Thyroid gland (tissue), 4 donors: ENCODE data around the gene TREX2. TPM values are rescaled to one million over a fixed set of nuclear protein-coding genes. Genes with fewer than 3 reads are reported as not detected.

ENCODE experiments used
- DNase-seq, 2 donors: peaks; one replicate each; pipeline ENCODE4 v3.0.0-alpha.2; 2019
- H3K27ac ChIP-seq, 3 donors: fragments of 200-600 bp; sonication (generic); 1 replicate in 2 of 3; 2 replicates in 1 of 3; pipeline ENCODE4 v1.5.1; 2016 to 2019; ENCODE audit warnings: mild to moderate bottlenecking in 1 of 3, moderate library complexity in 1 of 3
- H3K27me3 ChIP-seq: fragments of 200-600 bp; sonication (generic); one replicate; pipeline ENCODE4 v1.5.1; 2019
- H3K36me3 ChIP-seq, 2 donors: fragments of 200-600 bp; sonication (generic); one replicate each; pipeline ENCODE4 v1.5.1; 2016 to 2019
- H3K4me1 ChIP-seq, 2 donors: fragments of 200-600 bp; sonication (generic); one replicate each; pipeline ENCODE4 v1.5.1; 2017 to 2019
- H3K4me3 ChIP-seq, 3 donors: fragments of 200-600 bp; sonication (generic); replicated peaks in 1 of 3; 1 replicate in 2 of 3; 2 replicates in 1 of 3; pipeline ENCODE4 v1.5.1; 2016; ENCODE audit warnings: mild to moderate bottlenecking in 1 of 3
- H3K9me3 ChIP-seq: fragments of 200-600 bp; sonication (generic); one replicate; pipeline ENCODE4 v1.5.1; 2017
- POLR2A ChIP-seq, 2 donors: fragments of 450-650 bp; IDR thresholded peaks; one replicate each; pipeline ENCODE4 v1.6.1; 2017; ENCODE audit warnings: antibody characterized with exemption in 2 of 2, mild to moderate bottlenecking in 2 of 2, moderate library complexity in 1 of 2
- WGBS, 2 donors: methylation state at CpG; one replicate each; pipeline ENCODE4 v1.1.5; 2017; 5-methylcytosine and 5-hydroxymethylcytosine counted together
- intact Hi-C: fragments of 100-400 bp; cut with DNase I; formaldehyde crosslinking; loops from one replicate; pipeline ENCODE4 v1.15.1; 2023
- total RNA-seq, 4 donors: library from RNA; depleted of rRNA; stranded (reverse); fragments of >200 nt; gene quantifications; one replicate each; pipeline ENCODE4 v1.2.3, GENCODE V29; 2016
- TF ChIP-seq, protein P1 (sequence below), 6 experiments: fragments of 200-600 bp in 3 of 6; fragments of 450-650 bp in 3 of 6; sonication (generic) in 3 of 6; IDR thresholded peaks; one replicate each; pipeline ENCODE4 v1.5.1; 2016 to 2019; ENCODE audit warnings: antibody characterized with exemption in 6 of 6, mild to moderate bottlenecking in 2 of 6, inconsistent platforms in 1 of 6, moderate library complexity in 1 of 6

TREX2 gene
- total RNA-seq, 4 donors from 2014 or later, result 0.40 to 8.9 (median 3.2) TPM; not detected in 1

DNA sequence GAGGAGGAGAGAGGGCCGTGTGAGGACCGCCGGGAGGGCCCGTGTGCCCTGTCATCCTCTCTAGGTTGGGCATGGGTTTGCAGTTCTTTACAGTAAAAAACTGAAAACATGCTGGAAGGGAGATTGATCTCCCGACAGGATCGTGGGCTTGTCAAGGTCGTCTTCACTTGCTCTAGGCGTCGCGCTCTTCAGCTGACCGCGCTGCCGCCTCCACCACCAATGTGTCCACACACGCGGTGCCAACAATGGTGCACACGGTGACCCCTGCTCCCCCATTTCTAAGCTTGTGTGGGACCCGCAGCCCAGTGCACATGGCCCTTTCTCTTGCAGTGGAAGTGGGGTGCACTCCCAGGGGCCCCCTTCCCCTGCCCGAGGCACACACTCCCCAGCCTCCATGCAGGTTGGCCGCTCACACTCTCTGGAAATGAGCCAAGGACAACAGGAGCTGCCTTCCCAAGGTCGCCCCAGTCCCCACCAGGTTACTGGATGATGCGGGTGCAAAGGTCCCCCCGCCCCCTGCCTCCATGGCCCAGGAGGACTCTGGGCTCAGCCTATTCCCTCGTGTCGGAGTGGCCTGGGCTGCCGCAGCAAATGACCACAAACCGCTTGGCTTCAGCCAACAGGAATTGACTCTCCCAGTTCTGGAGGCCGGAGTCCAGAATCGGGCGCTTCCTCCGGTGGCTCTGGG is 36.3 kb downstream of the TREX2 start:
- no peak overlapping the region for H3K27ac ChIP-seq
- no peak overlapping the region for H3K4me3 ChIP-seq
- TF ChIP-seq POLR2A (IDR thresholded peaks at IDR 0.05), result no peak
- TF ChIP-seq, protein P1, sequence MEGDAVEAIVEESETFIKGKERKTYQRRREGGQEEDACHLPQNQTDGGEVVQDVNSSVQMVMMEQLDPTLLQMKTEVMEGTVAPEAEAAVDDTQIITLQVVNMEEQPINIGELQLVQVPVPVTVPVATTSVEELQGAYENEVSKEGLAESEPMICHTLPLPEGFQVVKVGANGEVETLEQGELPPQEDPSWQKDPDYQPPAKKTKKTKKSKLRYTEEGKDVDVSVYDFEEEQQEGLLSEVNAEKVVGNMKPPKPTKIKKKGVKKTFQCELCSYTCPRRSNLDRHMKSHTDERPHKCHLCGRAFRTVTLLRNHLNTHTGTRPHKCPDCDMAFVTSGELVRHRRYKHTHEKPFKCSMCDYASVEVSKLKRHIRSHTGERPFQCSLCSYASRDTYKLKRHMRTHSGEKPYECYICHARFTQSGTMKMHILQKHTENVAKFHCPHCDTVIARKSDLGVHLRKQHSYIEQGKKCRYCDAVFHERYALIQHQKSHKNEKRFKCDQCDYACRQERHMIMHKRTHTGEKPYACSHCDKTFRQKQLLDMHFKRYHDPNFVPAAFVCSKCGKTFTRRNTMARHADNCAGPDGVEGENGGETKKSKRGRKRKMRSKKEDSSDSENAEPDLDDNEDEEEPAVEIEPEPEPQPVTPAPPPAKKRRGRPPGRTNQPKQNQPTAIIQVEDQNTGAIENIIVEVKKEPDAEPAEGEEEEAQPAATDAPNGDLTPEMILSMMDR (IDR thresholded peaks at IDR 0.05), result no peak
- peaks cover 0 to 10% of the 10 kb centered on the region in 2 donors for H3K4me1 ChIP-seq
- DNase-seq, result no peak
- intact Hi-C loops, result no loop called here
- no peaks in the 10 kb centered on the region for H3K9me3 ChIP-seq
- no peaks in the 10 kb centered on the region for H3K27me3 ChIP-seq
- no peaks in the 10 kb centered on the region for H3K36me3 ChIP-seq
- 86 to 94% methylated on average over 15 to 17 of the region's 30 CpGs for WGBS, 2 donors

GRCh38 chrX:153408871-153409351 is 36.9 kb downstream of the TREX2 start:
- Histone ChIP-seq H3K36me3 (no peaks in the 10 kb centered on the region), H3K9me3 (no peaks in the 10 kb centered on the region), H3K27ac (no peak overlapping the region), H3K4me1 (peaks cover 0 to 10% of the 10 kb centered on the region in 2 donors), H3K4me3 (no peak overlapping the region), H3K27me3 (no peaks in the 10 kb centered on the region)
- no peak for DNase-seq
- no peak for TF ChIP-seq POLR2A (IDR thresholded peaks at IDR 0.05)
- TF ChIP-seq, protein P1 (IDR thresholded peaks at IDR 0.05), result no peak
- intact Hi-C loops, result no loop called here
- no CpG with 5 or more reads among the region's 12 CpGs for whole genome bisulfite sequencing, 2 donors

DNA sequence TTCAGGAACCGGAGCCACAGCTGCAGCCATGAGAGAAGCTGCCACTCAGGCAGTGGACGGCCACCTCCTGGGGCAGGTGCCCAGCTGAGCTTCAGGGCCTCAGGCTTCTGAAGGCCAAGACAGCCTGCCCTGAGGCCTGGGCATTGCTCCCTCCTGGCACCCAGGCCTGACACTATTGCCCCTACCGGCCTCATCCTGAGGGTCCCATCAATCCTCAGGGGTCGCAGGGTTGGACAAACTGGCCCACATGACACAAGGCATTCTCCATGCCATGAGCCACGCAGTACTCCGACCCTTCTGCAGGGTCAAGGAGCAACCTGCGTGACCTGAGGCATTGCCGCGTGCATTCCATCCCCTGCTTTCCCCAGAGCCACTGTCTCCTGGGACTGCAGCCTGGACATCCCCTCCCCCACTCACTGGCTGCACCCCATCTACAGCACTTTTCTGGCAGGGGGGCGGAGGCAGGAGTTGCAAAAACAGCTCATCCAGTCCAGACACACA is 37.6 kb downstream of the TREX2 start:
- no peak for DNase-seq
- H3K4me1 ChIP-seq, result peaks cover 0 to 10% of the 10 kb centered on the region in 2 donors
- TF ChIP-seq, protein P1 (IDR thresholded peaks at IDR 0.05), result no peak
- TF ChIP-seq POLR2A (IDR thresholded peaks at IDR 0.05), result no peak
- no peaks in the 10 kb centered on the region for H3K36me3 ChIP-seq
- H3K9me3 ChIP-seq, result no peaks in the 10 kb centered on the region
- no CpG with 5 or more reads among the region's 10 CpGs for WGBS, 2 donors
- no peak overlapping the region for H3K4me3 ChIP-seq
- H3K27me3 ChIP-seq, result no peaks in the 10 kb centered on the region
- no peak overlapping the region for H3K27ac ChIP-seq
- intact Hi-C loops, result no loop called here

DNA sequence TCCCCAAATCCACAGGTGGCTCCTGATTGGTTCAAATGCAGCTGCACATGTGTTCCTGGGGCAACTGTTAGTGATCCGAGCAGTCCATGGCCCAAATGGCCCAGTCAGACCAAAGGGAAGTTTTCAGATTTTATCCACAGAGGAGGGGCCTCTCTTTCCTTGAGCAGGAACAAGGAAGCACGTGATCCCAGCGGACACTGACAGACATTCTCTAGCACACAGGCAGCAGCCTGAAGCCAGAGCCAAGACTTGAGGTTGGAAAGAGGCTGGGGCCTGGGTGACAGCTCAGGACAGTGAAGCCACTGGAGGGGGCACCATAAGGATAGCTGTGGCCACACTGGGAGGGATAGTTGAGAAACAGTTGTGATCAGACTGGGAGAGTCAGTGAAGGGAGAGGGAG is 38.1 kb downstream of the TREX2 start:
- Histone ChIP-seq H3K4me1 (peaks cover 0 to 10% of the 10 kb centered on the region in 2 donors), H3K36me3 (no peaks in the 10 kb centered on the region), H3K9me3 (no peaks in the 10 kb centered on the region), H3K27me3 (no peaks in the 10 kb centered on the region), H3K4me3 (no peak overlapping the region), H3K27ac (no peak overlapping the region)
- WGBS, 2 donors, result no CpG with 5 or more reads among the region's 3 CpGs
- DNase-seq, result no peak
- TF ChIP-seq, protein P1 (IDR thresholded peaks at IDR 0.05), result no peak
- intact Hi-C loops, result no loop called here

- no peak for DNase-seq
- intact Hi-C loops, result no loop called here
- H3K27ac ChIP-seq, result no peak overlapping the region
- H3K4me3 ChIP-seq, result no peak overlapping the region
- no peaks in the 10 kb centered on the region for H3K9me3 ChIP-seq
- no peaks in the 10 kb centered on the region for H3K36me3 ChIP-seq
- H3K27me3 ChIP-seq, result no peaks in the 10 kb centered on the region
- H3K4me1 ChIP-seq, result peaks cover 0 to 4% of the 10 kb centered on the region in 2 donors
- no peak for TF ChIP-seq POLR2A (IDR thresholded peaks at IDR 0.05)
- TF ChIP-seq, protein P1 (IDR thresholded peaks at IDR 0.05), result no peak
- 64 to 83% methylated on average over 6 of the region's 7 CpGs for WGBS, 2 donors
Observed at GRCh38 chrX:153406903-153407302, 39.0 kb downstream of the TREX2 start.
